GM18907 (cell line): ENCODE measurements around the gene PODXL2.
"Not testable (repeated sequence)": the region's sequence is repeated elsewhere in the genome, so short reads cannot be mapped to it uniquely, and the experiment has no call there.

Source experiments
- ATAC-seq: cut with Tn5 transposase; IDR thresholded peaks from one replicate; pipeline ENCODE4 v1.9.1; 2021; ENCODE audit warnings: mild to moderate bottlenecking, moderate library complexity; ENCODE audit not compliant: unreplicated experiment

The PODXL2 gene

GRCh38 chr3:127654993-127655392 is 26.0 kb downstream of the PODXL2 start:
- not testable (repeated sequence) for ATAC-seq

DNA sequence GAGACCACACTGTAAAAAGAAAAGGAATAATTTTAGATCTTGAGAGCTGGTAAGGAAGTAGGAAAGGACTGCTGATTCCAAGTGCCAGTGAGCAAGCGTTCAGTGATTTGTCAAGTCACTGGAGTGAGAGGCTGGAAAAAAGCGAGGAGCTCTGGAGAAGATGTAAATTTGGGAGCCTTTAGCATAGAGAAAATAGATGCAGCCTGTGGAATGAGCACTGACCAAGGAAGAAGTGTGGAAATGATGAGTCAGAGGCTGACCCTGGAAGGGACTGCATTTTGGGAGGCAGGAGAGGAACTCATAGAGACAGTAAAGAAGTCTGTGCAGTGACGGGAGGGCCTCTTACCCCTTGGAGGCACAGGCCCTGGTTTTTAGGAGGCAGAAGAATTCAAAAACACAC is 26.7 kb downstream of the PODXL2 start:
- ATAC-seq = no peak

DNA sequence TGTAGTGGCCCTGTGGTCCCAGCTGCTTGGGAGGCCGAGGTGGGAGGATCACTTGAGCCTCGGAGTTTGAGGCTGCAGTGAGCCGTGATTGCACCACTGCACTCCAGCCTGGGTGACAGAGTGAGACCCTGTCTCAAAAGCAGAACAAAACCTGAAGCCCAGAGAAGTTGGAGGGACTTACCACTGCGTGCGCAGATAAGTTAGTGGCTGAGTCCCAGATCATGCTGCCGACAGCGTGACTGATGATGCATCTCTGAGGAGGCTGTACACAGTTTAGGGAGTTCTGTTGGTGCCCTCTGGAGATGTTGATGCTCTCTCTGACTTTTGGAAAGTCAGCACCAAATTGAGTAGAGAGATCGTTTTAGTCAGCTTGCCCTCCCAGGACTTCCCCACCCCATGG is 27.9 kb downstream of the PODXL2 start:
- no peak for ATAC-seq

- ATAC-seq = no peak
Measured at GRCh38 chr3:127658234-127658633, 29.2 kb downstream of the PODXL2 start.

DNA sequence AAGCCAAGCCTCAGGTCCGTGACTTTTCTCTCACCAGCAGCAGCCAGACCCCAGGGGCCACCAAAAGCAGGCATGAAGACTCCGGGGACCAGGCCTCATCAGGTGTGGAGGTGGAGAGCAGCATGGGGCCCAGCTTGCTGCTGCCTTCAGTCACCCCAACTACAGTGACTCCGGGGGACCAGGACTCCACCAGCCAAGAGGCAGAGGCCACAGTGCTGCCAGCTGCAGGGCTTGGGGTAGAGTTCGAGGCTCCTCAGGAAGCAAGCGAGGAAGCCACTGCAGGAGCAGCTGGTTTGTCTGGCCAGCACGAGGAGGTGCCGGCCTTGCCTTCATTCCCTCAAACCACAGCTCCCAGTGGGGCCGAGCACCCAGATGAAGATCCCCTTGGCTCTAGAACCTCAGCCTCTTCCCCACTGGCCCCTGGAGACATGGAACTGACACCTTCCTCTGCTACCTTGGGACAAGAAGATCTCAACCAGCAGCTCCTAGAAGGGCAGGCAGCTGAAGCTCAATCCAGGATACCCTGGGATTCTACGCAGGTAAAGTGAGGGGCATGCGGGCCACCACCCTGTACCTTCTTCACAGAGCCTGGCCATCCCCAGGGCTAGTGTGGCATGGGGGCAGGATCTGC is 31.8 kb downstream of the PODXL2 start:
- ATAC-seq = no peak

DNA sequence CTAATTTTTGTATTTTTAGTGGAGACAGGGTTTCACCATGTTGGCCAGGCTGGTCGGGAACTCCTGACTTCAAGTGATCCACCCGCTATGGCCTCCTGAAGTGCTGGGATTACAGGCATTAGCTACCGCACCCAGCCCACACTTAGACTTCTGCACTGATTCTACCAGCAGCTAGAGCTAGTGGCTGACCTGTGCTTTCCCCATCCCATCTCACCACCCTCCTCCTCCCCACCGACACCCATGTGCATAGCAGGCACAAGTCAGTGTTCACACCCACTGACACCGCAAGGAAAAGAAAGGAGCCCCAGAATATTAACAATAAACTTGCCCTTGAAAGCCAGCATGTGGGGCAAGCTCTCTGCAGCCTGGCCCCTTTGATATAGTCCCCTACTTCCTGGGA is 32.6 kb downstream of the PODXL2 start:
- no peak for ATAC-seq

- no peak for ATAC-seq
Measured at GRCh38 chr3:127662001-127662469, 33.0 kb downstream of the PODXL2 start.

- no peak for ATAC-seq
Measured at GRCh38 chr3:127663151-127663550, 34.2 kb downstream of the PODXL2 start.

GRCh38 chr3:127665165-127665564 is 36.2 kb downstream of the PODXL2 start:
- no peak for ATAC-seq

DNA sequence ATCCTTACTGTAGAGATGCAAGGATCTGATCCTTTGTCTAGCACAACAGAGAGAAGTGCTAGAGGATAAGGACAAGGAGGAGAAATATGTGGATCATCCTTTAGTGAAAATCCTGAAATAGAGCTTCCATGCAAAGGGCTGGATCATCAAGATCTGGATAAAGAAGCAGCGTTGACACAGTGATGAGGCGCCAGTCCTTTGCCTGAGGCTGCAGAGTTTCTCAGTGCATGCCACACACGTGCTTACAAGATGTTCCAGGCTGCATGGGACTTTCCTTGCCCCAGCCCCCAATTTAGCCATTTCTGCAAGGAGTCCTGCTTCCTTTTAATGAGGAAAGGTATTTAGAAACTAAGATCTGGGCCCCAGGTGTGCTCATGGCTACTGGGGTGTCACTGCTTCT is 36.6 kb downstream of the PODXL2 start:
- ATAC-seq = no peak

- no peak for ATAC-seq
Measured at GRCh38 chr3:127666676-127667075, 37.7 kb downstream of the PODXL2 start.

- no peak for ATAC-seq
Measured at GRCh38 chr3:127667119-127667681, 38.2 kb downstream of the PODXL2 start.

DNA sequence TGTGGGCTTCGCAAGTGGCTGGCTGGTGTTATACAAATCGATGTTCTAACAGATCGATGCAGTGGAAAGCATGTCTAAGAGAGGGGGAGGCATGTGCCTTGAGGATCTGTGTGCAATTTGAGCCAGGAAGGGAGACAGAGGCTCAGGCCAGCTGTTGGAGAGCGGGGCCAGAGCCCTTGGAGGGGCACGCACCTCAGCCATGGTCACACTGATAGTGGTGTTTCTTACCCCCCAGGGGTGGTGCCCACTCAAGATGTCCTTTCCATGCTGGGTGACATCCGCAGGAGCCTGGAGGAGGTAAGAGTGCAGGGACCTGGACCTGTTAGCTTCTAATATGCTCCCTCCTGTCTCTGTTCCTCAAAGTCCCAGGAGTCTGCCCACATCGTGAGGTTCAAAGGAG is 39.9 kb downstream of the PODXL2 start:
- ATAC-seq = no peak

DNA sequence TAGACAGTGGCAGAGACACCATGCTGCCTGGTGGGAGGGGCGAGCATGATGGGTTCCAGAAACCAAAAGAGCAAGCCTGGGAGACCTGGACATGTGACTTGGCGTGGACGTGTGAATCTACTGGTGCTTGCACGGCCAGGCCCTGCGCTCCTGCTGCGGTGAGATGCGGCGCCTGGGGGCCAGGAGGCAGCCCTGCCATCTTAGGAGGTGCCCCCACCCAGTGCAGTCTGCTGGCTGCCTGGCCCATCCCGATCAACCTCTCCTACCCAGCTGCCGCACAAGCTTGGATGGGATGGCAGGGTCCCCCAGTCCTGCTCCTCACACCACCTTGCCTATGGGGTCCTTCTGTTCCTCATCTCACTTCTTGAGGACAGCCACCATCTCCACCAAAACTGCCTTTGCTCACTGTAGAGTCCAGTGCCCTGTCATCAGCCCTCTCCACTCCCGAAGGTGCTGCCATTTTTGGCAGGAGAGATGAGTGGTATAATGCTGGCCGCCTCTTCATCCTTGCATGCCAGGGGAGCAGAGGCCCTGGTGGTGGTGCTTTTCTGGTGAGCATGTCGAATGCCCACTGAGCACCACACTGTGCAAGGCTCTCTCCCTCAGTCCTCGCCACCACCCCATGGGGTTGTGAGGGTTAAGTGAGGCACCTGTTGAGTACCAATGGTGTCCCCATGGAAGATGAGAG is 40.7 kb downstream of the PODXL2 start:
- no peak for ATAC-seq

DNA sequence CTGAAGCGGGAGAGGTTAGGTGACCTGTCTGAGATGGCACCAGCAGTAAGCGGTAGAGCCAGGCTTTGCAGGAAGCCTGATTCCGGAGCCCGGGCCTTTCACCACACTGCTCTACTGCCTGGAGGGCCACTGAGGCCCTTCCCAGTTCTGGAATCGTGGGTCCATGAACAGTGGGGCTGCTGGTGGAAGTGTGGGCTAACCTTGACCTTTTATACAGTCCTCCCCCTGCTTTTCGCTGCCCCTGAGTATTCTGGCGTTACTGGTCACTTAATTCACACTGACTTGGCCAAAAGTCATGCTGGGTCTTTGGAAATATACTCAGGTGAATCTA is 41.2 kb downstream of the PODXL2 start:
- ATAC-seq = no peak

DNA sequence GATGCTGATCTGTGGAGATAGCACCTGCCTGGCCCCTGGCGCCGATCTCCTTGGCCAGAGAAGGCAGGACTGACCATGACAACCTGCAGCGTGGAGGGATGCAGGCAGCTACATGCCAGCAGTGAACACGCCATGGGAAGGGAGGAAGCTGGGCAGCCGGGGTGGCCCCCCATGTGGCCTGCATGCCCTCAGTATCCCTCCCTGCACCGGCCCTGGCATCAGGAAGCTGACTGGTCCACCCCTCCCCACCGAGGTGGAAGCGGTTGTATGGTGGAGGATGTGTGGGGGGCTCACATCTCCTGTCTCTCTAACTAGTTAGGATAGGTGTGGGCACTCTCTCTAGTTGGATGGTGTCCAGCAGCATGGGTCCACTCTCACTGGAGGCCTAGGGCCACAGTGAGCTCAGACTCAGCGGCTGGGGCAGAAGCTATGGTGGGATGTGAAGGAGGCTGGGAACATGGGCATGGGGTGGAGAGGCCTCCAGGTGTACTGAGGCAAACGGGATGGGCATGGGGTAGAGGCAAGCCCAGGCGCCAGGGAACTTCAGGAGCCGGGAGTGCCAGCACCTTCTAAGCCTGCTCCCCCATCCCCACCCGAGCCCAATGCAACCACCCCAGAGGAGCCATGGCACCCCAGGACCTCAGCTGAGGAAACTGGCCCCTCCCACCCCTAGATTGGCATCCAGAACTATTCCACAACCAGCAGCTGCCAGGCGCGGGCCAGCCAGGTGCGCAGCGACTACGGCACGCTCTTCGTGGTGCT is 42.0 kb downstream of the PODXL2 start:
- ATAC-seq = no peak

- ATAC-seq = peak; percentile 6
Measured at GRCh38 chr3:127671523-127672428, 42.8 kb downstream of the PODXL2 start.

GRCh38 chr3:127672429-127673190 is 43.6 kb downstream of the PODXL2 start, which contains the start of gene ABTB1:
ABTB1 (plus strand) TSS chr3:127672952; CDS start chr3:127673026, 74 bp downstream.
- peak; percentile 69 for ATAC-seq

DNA sequence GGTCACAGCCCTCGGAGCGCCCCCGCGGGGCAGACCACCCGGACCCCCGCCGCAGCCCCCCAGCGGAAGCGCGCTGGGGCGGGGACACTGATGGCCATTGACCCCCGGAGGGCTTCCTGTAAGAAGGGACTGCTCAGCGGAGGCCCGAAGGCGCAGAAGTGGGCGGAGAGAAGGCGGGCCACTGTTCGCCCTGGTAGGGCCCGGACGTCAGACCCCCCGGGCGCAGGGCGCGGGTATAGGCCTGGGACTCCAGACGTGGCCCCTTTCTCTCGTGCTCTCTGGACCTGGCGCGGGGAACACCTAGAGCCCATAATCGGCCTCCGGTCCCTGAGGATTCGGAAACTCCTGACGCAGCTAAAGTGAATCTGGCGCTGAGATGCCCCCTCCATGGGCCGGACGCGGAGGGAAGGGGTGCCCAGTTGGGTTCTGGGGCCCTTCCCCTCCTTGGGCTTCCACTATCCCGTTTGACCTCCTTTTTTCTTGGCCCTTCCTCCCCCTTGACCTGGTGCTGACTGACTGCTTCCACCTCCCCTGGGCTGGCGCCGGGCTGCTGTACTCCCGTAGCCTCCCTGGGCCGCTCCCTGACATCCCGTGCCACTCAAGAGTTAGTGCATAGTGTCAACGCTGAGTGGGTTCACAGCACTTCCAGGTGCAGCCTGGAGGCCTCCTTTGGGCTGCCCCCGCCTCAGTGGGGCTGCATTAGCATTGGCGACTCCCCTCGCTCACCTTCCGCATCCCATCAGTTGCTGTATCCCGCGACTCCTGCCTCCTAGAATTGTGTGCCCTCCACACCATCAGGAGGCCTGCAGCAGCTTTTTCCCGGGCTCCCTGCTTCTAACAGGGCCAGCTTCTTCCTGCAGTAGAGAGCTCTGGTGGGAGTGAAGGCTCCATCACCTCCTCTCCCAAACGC is 44.5 kb downstream of the PODXL2 start:
- peak; percentile 42 for ATAC-seq
